PC-3 (cell line): ENCODE measurements around the gene HIBADH. TPM values are rescaled to one million over a fixed set of nuclear protein-coding genes. Genes with fewer than 3 reads are reported as not detected.

Experiments used
- ATAC-seq: fragments of 200-7000 bp; cut with Tn5 transposase; 2 replicates; pipeline ENCODE4 v1.9.1; 2020; ENCODE audit warnings: mild to moderate bottlenecking, moderate library complexity
- BruUV-seq: library from RNA; stranded (reverse); fragments of 400-500 nt; replicated peaks from 2 replicates; lab custom pipeline; 2021; lab: Mats Ljungman, UMichigan
- CTCF ChIA-PET: fragments of 300-600 bp; sonication (Branson Sonifier 250); formaldehyde crosslinking; loops from one replicate; lab custom pipeline; 2022; ENCODE audit warnings: antibody characterized with exemption; lab: Charles Lee
- POLR2A ChIA-PET: fragments of 300-600 bp; sonication (Branson Sonifier 250); formaldehyde crosslinking; loops from one replicate; lab custom pipeline; 2022; ENCODE audit warnings: antibody characterized with exemption; ENCODE audit not compliant: unreplicated experiment; lab: Charles Lee
- DNase-seq: peaks from one replicate; pipeline ENCODE4 v3.0.0-alpha.2; 2015
- H2AFZ ChIP-seq: fragments of 300-600 bp; sonication (generic); 2 replicates; pipeline ENCODE4 v1.6.0; 2016; ENCODE audit warnings: antibody characterized with exemption, low read length
- H3F3A ChIP-seq: fragments of 300-600 bp; sonication (generic); one replicate; pipeline ENCODE4 v1.6.0; 2017; ENCODE audit warnings: antibody characterized with exemption, low read length, control low read depth, mild to moderate bottlenecking; ENCODE audit not compliant: unreplicated experiment
- H3K27ac ChIP-seq: fragments of 300-600 bp; sonication (generic); 2 replicates; pipeline ENCODE4 v1.5.1; 2016; ENCODE audit warnings: mild to moderate bottlenecking, low read length
- H3K27me3 ChIP-seq: fragments of 300-600 bp; sonication (generic); 2 replicates; pipeline ENCODE4 v1.6.1; 2016; ENCODE audit warnings: low read length, mixed read lengths
- H3K36me3 ChIP-seq: fragments of 300-600 bp; sonication (generic); 2 replicates; pipeline ENCODE4 v1.6.1; 2016; ENCODE audit warnings: low read depth, mixed run types, low read length, mixed read lengths
- H3K4me1 ChIP-seq: fragments of 300-600 bp; sonication (generic); 2 replicates; pipeline ENCODE4 v1.5.1; 2016; ENCODE audit warnings: low read length; ENCODE audit not compliant: insufficient read depth
- H3K4me2 ChIP-seq: fragments of 300-600 bp; sonication (generic); 2 replicates; pipeline ENCODE4 v1.6.0; 2016; ENCODE audit warnings: low read length
- H3K4me3 ChIP-seq: fragments of 300-600 bp; sonication (generic); 2 replicates; pipeline ENCODE4 v1.5.1; 2016; ENCODE audit warnings: mild to moderate bottlenecking, low read length, mixed read lengths
- H3K79me2 ChIP-seq: fragments of 300-600 bp; sonication (generic); 2 replicates; pipeline ENCODE4 v1.6.1; 2017; ENCODE audit warnings: low read length, mixed read lengths
- H3K9ac ChIP-seq: fragments of 300-600 bp; sonication (generic); 2 replicates; pipeline ENCODE4 v1.6.0; 2016; ENCODE audit warnings: mild to moderate bottlenecking, low read length
- H3K9me2 ChIP-seq: fragments of 300-600 bp; sonication (generic); replicated peaks from 2 replicates; pipeline ENCODE4 v1.6.1; 2016; ENCODE audit warnings: mixed run types, low read length, mixed read lengths
- H3K9me3 ChIP-seq: fragments of 300-600 bp; sonication (generic); 2 replicates; pipeline ENCODE4 v1.6.1; 2016; ENCODE audit warnings: low read length, mixed read lengths
- H4K20me1 ChIP-seq: fragments of 300-600 bp; sonication (generic); 2 replicates; pipeline ENCODE4 v1.6.1; 2016; ENCODE audit warnings: low read length, mixed read lengths
- CTCF ChIP-seq: fragments of 300-600 bp; sonication (generic); conservative IDR thresholded peaks from 2 replicates; pipeline ENCODE4 v1.5.1; 2017; ENCODE audit warnings: antibody characterized with exemption, low read depth, mild to moderate bottlenecking, low read length
- EZH2 ChIP-seq: fragments of 300-600 bp; sonication (generic); IDR thresholded peaks from one replicate; pipeline ENCODE4 v1.6.1; 2017; ENCODE audit warnings: antibody characterized with exemption, mild to moderate bottlenecking, low read length; ENCODE audit not compliant: unreplicated experiment
- EZH2phosphoT487 ChIP-seq: fragments of 300-600 bp; sonication (generic); IDR thresholded peaks from 2 replicates; pipeline ENCODE4 v1.6.1; 2018; ENCODE audit warnings: mild to moderate bottlenecking, antibody characterized with exemption, low read length, borderline replicate concordance
- intact Hi-C: fragments of 100-400 bp; cut with micrococcal nuclease; formaldehyde crosslinking; loops from 2 replicates; pipeline ENCODE4 v1.9.0; 2023
- total RNA-seq: library from RNA; depleted of rRNA; stranded (reverse); fragments of >200 nt; gene quantifications from 2 replicates; pipeline ENCODE4 v1.2.3, GENCODE V29; 2014

HIBADH gene
- total RNA-seq, 1 experiment from 2014 or later, result 45.8 TPM

GRCh38 chr7:27680610-27681009, 17.9 kb upstream of the HIBADH start:
- Histone ChIP-seq H3K4me3 (no peak overlapping the region), H3K36me3 (no peaks in the 10 kb centered on the region), H3K4me2 (no peak overlapping the region), H3F3A (peaks cover 4% of the 10 kb centered on the region), H2AFZ (no peak overlapping the region), H3K9ac (no peak overlapping the region), H3K9me2 (no peaks in the 10 kb centered on the region), H3K27me3 (no peaks in the 10 kb centered on the region), H3K9me3 (no peaks in the 10 kb centered on the region), H3K79me2 (no peaks in the 10 kb centered on the region), H3K27ac (no peak overlapping the region), H3K4me1 (peaks cover 36% of the 10 kb centered on the region), H4K20me1 (no peaks in the 10 kb centered on the region)
- BruUV-seq, result no TSS peak
- DNase-seq (no peak), ATAC-seq (no peak)
- ChIA-PET POLR2A (no interaction called here), CTCF (no interaction called here)
- no peak for TF ChIP-seq EZH2phosphoT487
- TF ChIP-seq EZH2, result no peak
- no peak for TF ChIP-seq CTCF
- intact Hi-C loops, result no loop called here

- H3K4me3 ChIP-seq, result 0 out of 2 replicates have a peak overlapping the region, but pooled peaks have one; percentile 34
- no peaks in the 10 kb centered on the region for H3K79me2 ChIP-seq
- ChIA-PET POLR2A (interaction anchor here (0.6 to 1.3 kb wide), 3 partner anchors 62 to 511 kb away, joined by 5 to 20 read pairs (median 8); no protein-coding TSS in a partner anchor), CTCF (interaction anchor here (0.6 to 1.1 kb wide), 2 partner anchors 72 to 110 kb away, joined by 5 to 7 read pairs; no protein-coding TSS in a partner anchor)
- DNase-seq (peak; percentile 28), ATAC-seq (peak; percentile 16)
- no peaks in the 10 kb centered on the region for H3K9me2 ChIP-seq
- no peaks in the 10 kb centered on the region for H4K20me1 ChIP-seq
- intact Hi-C loops, result loop anchor here (1.0 kb wide), 3 partner anchors 15 to 482 kb away; no protein-coding TSS in a partner anchor
- TF ChIP-seq EZH2 (no peak), CTCF (no peak), EZH2phosphoT487 (no peak)
- H2AFZ ChIP-seq, result 0 out of 2 replicates have a peak overlapping the region, but pooled peaks have one; percentile 22
- peak overlapping the region; percentile 82 for H3K9ac ChIP-seq
- H3K27ac ChIP-seq, result peak overlapping the region; percentile 100
- no peaks in the 10 kb centered on the region for H3K27me3 ChIP-seq
- no peaks in the 10 kb centered on the region for H3K9me3 ChIP-seq
- H3K4me2 ChIP-seq, result peak overlapping the region; percentile 75
- H3F3A ChIP-seq, result peaks cover 4% of the 10 kb centered on the region
- no peaks in the 10 kb centered on the region for H3K36me3 ChIP-seq
- no TSS peak for BruUV-seq
- H3K4me1 ChIP-seq, result peaks cover 31% of the 10 kb centered on the region
Measured at GRCh38 chr7:27678617-27679260, 16.1 kb upstream of the HIBADH start.
